Measurements from ENCODE around the gene ZNF594. TPM values are rescaled to one million over a fixed set of nuclear protein-coding genes. Genes with fewer than 3 reads are reported as not detected.
"Not testable (repeated sequence)": the region's sequence is repeated elsewhere in the genome, so short reads cannot be mapped to it uniquely, and the experiment has no call there.

Gene ZNF594
- 4.1 to 8.5 TPM (median 4.7 TPM) in 3 replicates for total RNA-seq
- long read RNA-seq, full-length matches to known transcripts, result 3 of 3 reads
- long read RNA-seq, partial matches to known transcripts, result 0 of 3 reads
- long read RNA-seq, other reads (novel, unspliced or antisense), result 0 of 3 reads

- peak; percentile 87 for TF ChIP-seq CTCF (IDR thresholded peaks at IDR 0.05)
- H3K27me3 Mint-ChIP-seq (ENCODE audit: low read depth), result no peaks in the 10 kb centered on the region
- H3K36me3 Mint-ChIP-seq (ENCODE audit: low read depth), result peaks cover 28% of the 10 kb centered on the region
- H3K4me3 Mint-ChIP-seq (ENCODE audit: unreplicated experiment), result peak within 1 kb of the TSS; percentile 86
- peak; percentile 99 for DNase-seq (ENCODE audit: low spot score)
- H3K9me3 Mint-ChIP-seq (ENCODE audit: low read depth), result peaks cover 30% of the 10 kb centered on the region
- peak within 1 kb of the TSS; percentile 79 for H3K27ac Mint-ChIP-seq (ENCODE audit: unreplicated experiment)
- H3K4me1 Mint-ChIP-seq (ENCODE audit: low read depth), result peaks cover 17% of the 10 kb centered on the region
These were observed at the start of gene ZNF594 for GRCh38 chr17:5191541-5192417. TSS of gene ZNF594 (minus strand) at chr17:5191868. CDS start at chr17:5184256, 7,612 bp downstream.

GRCh38 chr17:5239769-5240168, 48.1 kb upstream of the ZNF594 start:
- not testable (repeated sequence) for H3K27ac Mint-ChIP-seq (ENCODE audit: unreplicated experiment); H3K4me1 Mint-ChIP-seq (ENCODE audit: low read depth); H3K9me3 Mint-ChIP-seq (ENCODE audit: low read depth); DNase-seq (ENCODE audit: low spot score); H3K36me3 Mint-ChIP-seq (ENCODE audit: low read depth); H3K4me3 Mint-ChIP-seq (ENCODE audit: unreplicated experiment); H3K27me3 Mint-ChIP-seq (ENCODE audit: low read depth)

GRCh38 chr17:5238333-5238732, 46.7 kb upstream of the ZNF594 start:
- no peaks in the 10 kb centered on the region for H3K4me1 Mint-ChIP-seq (ENCODE audit: low read depth)
- peaks cover 3% of the 10 kb centered on the region for H3K9me3 Mint-ChIP-seq (ENCODE audit: low read depth)
- H3K27me3 Mint-ChIP-seq (ENCODE audit: low read depth), result no peaks in the 10 kb centered on the region
- TF ChIP-seq CTCF (IDR thresholded peaks at IDR 0.05), result no peak
- peaks cover 1% of the 10 kb centered on the region for H3K36me3 Mint-ChIP-seq (ENCODE audit: low read depth)
- H3K27ac Mint-ChIP-seq (ENCODE audit: unreplicated experiment), result no peak overlapping the region
- no peak for DNase-seq (ENCODE audit: low spot score)
- H3K4me3 Mint-ChIP-seq (ENCODE audit: unreplicated experiment), result no peak overlapping the region

- H3K36me3 Mint-ChIP-seq (ENCODE audit: low read depth), result peaks cover 1% of the 10 kb centered on the region
- peak; percentile 74 for TF ChIP-seq CTCF (IDR thresholded peaks at IDR 0.05)
- H3K4me1 Mint-ChIP-seq (ENCODE audit: low read depth), result no peaks in the 10 kb centered on the region
- no peak overlapping the region for H3K4me3 Mint-ChIP-seq (ENCODE audit: unreplicated experiment)
- no peak overlapping the region for H3K27ac Mint-ChIP-seq (ENCODE audit: unreplicated experiment)
- H3K27me3 Mint-ChIP-seq (ENCODE audit: low read depth), result no peaks in the 10 kb centered on the region
- no peak for DNase-seq (ENCODE audit: low spot score)
- H3K9me3 Mint-ChIP-seq (ENCODE audit: low read depth), result peaks cover 3% of the 10 kb centered on the region
These were observed 45.9 kb upstream of the ZNF594 start for GRCh38 chr17:5237541-5238016.

- H3K4me1 Mint-ChIP-seq (ENCODE audit: low read depth), result no peaks in the 10 kb centered on the region
- peaks cover 3% of the 10 kb centered on the region for H3K9me3 Mint-ChIP-seq (ENCODE audit: low read depth)
- no peak overlapping the region for H3K4me3 Mint-ChIP-seq (ENCODE audit: unreplicated experiment)
- peaks cover 1% of the 10 kb centered on the region for H3K36me3 Mint-ChIP-seq (ENCODE audit: low read depth)
- no peak overlapping the region for H3K27ac Mint-ChIP-seq (ENCODE audit: unreplicated experiment)
- DNase-seq (ENCODE audit: low spot score), result no peak
- TF ChIP-seq CTCF (IDR thresholded peaks at IDR 0.05), result no peak
- no peaks in the 10 kb centered on the region for H3K27me3 Mint-ChIP-seq (ENCODE audit: low read depth)
These were observed 45.4 kb upstream of the ZNF594 start for GRCh38 chr17:5236938-5237540.

Data from chondrocyte (in vitro differentiated cells).